Liver (tissue), 3 donors: ENCODE data around the gene LAD1.

ENCODE experiments used
- CTCF ChIP-seq: fragments of 150-350 bp; IDR thresholded peaks from 2 replicates; pipeline ENCODE4 v1.5.1; 2017; ENCODE audit warnings: improper control_type of control experiment, low read depth, low read length; ENCODE audit not compliant: missing input control
- RAD21 ChIP-seq, 2 donors: IDR thresholded peaks; 2 replicates each; pipeline ENCODE4 v1.6.1; 2016; ENCODE audit warnings: antibody characterized with exemption in 2 of 2, mild to moderate bottlenecking in 2 of 2
- TAF1 ChIP-seq: conservative IDR thresholded peaks from 2 replicates; pipeline ENCODE4 v1.6.1; 2016; ENCODE audit warnings: antibody characterized with exemption, mild to moderate bottlenecking
- TF ChIP-seq, protein P1 (sequence below): IDR thresholded peaks from 2 replicates; pipeline ENCODE4 v1.6.1; 2016; ENCODE audit warnings: antibody characterized with exemption
- donor health status: healthy.
- donor health status: healthy.

GRCh38 chr1:201423655-201424054 is 24.5 kb upstream of the LAD1 start:
- TF ChIP-seq CTCF = no peak
- TF ChIP-seq RAD21 (IDR thresholded peaks at IDR 0.05) = no peak
- no peak for TF ChIP-seq TAF1
- TF ChIP-seq, protein P1, sequence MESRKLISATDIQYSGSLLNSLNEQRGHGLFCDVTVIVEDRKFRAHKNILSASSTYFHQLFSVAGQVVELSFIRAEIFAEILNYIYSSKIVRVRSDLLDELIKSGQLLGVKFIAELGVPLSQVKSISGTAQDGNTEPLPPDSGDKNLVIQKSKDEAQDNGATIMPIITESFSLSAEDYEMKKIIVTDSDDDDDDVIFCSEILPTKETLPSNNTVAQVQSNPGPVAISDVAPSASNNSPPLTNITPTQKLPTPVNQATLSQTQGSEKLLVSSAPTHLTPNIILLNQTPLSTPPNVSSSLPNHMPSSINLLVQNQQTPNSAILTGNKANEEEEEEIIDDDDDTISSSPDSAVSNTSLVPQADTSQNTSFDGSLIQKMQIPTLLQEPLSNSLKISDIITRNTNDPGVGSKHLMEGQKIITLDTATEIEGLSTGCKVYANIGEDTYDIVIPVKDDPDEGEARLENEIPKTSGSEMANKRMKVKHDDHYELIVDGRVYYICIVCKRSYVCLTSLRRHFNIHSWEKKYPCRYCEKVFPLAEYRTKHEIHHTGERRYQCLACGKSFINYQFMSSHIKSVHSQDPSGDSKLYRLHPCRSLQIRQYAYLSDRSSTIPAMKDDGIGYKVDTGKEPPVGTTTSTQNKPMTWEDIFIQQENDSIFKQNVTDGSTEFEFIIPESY = no peak
